Mucosa of gallbladder (tissue), 1 donor: ENCODE results near the gene ARL4D. TPM values are rescaled to one million over a fixed set of nuclear protein-coding genes. Genes with fewer than 3 reads are reported as not detected.
A peak's percentile ranks its signal among the peaks of the same experiment; 100 is the strongest.
"Not testable (repeated sequence)": the region's sequence is repeated elsewhere in the genome, so short reads cannot be mapped to it uniquely, and the experiment has no call there.

ENCODE experiments used
- DNase-seq: peaks from one replicate; pipeline ENCODE4 v3.0.0-alpha.2; 2020; ENCODE audit warnings: low spot score
- total RNA-seq: library from RNA; stranded (reverse); gene quantifications from one replicate; pipeline ENCODE4 v1.2.1, GENCODE V29; 2021
- donor health status: DM: no; HTN: no; CAD: no.

ARL4D gene
- total RNA-seq = 16.4 TPM

GRCh38 chr17:43398724-43399595, at the start of gene ARL4D:
TSS of gene ARL4D (plus strand) at chr17:43398993. CDS start at chr17:43399733, 740 bp downstream.
- peak; percentile 88 for DNase-seq

- DNase-seq = no peak
Observed at GRCh38 chr17:43349142-43349541, 49.7 kb upstream of the ARL4D start.

- no peak for DNase-seq
Observed at GRCh38 chr17:43350888-43351361, 47.9 kb upstream of the ARL4D start.

- DNase-seq = no peak
Observed at GRCh38 chr17:43351691-43352090, 47.1 kb upstream of the ARL4D start.

GRCh38 chr17:43352579-43353331, 46.0 kb upstream of the ARL4D start:
- no peak for DNase-seq

GRCh38 chr17:43353393-43353792, 45.4 kb upstream of the ARL4D start:
- no peak for DNase-seq

GRCh38 chr17:43354371-43354770, 44.4 kb upstream of the ARL4D start:
- no peak for DNase-seq

- no peak for DNase-seq
Observed at GRCh38 chr17:43356450-43356849, 42.3 kb upstream of the ARL4D start.

GRCh38 chr17:43356999-43357398, 41.8 kb upstream of the ARL4D start:
- DNase-seq = no peak

GRCh38 chr17:43359469-43360110, 39.2 kb upstream of the ARL4D start:
- no peak for DNase-seq

- DNase-seq = peak; percentile 29
Observed at GRCh38 chr17:43360376-43360738, 38.4 kb upstream of the ARL4D start.

GRCh38 chr17:43360739-43361505, 37.9 kb upstream of the ARL4D start:
- DNase-seq = peak; percentile 85

GRCh38 chr17:43363181-43363925, 35.4 kb upstream of the ARL4D start:
- DNase-seq = no peak

GRCh38 chr17:43363926-43364285, 34.9 kb upstream of the ARL4D start:
- no peak for DNase-seq

GRCh38 chr17:43365356-43365755, 33.4 kb upstream of the ARL4D start:
- no peak for DNase-seq

- DNase-seq = not testable (repeated sequence)
Observed at GRCh38 chr17:43365921-43366320, 32.9 kb upstream of the ARL4D start.

- no peak for DNase-seq
Observed at GRCh38 chr17:43366891-43367736, 31.7 kb upstream of the ARL4D start.

GRCh38 chr17:43367737-43368242, 31.0 kb upstream of the ARL4D start:
- DNase-seq = no peak

GRCh38 chr17:43368740-43369506, 29.9 kb upstream of the ARL4D start:
- peak; percentile 77 for DNase-seq
